ENCODE results near the gene HNRNPUL1. TPM values are rescaled to one million over a fixed set of nuclear protein-coding genes. Genes with fewer than 3 reads are reported as not detected.
A peak's percentile ranks its signal among the peaks of the same experiment; 100 is the strongest.

Gene HNRNPUL1
- total RNA-seq, 1 experiment from 2014 or later: 266 TPM

GRCh38 chr19:41328842-41329225, 64.7 kb downstream of the HNRNPUL1 start:
- no peaks in the 10 kb centered on the region for H3K27me3 ChIP-seq (ENCODE audit: insufficient read depth, low read depth)
- no peaks in the 10 kb centered on the region for H3K79me2 ChIP-seq (ENCODE audit: low read depth)
- no peak overlapping the region for H3K4me2 ChIP-seq
- H3K27ac ChIP-seq: 0 out of 2 replicates have a peak overlapping the region, but pooled peaks have one; percentile 14
- peaks cover 16% of the 10 kb centered on the region for H3K4me1 ChIP-seq (replicated peaks; ENCODE audit: insufficient read depth)
- H3F3A ChIP-seq (ENCODE audit: insufficient read depth, low read depth): peaks cover 17% of the 10 kb centered on the region
- no TSS peak for BruUV-seq (replicated peaks)
- H2AFZ ChIP-seq: no peak overlapping the region
- TF ChIP-seq, protein P1, sequence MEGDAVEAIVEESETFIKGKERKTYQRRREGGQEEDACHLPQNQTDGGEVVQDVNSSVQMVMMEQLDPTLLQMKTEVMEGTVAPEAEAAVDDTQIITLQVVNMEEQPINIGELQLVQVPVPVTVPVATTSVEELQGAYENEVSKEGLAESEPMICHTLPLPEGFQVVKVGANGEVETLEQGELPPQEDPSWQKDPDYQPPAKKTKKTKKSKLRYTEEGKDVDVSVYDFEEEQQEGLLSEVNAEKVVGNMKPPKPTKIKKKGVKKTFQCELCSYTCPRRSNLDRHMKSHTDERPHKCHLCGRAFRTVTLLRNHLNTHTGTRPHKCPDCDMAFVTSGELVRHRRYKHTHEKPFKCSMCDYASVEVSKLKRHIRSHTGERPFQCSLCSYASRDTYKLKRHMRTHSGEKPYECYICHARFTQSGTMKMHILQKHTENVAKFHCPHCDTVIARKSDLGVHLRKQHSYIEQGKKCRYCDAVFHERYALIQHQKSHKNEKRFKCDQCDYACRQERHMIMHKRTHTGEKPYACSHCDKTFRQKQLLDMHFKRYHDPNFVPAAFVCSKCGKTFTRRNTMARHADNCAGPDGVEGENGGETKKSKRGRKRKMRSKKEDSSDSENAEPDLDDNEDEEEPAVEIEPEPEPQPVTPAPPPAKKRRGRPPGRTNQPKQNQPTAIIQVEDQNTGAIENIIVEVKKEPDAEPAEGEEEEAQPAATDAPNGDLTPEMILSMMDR (conservative IDR thresholded peaks at IDR 0.05): no peak
- TF ChIP-seq EZH2 (IDR thresholded peaks at IDR 0.05; ENCODE audit: low read depth): no peak
- H3K4me3 ChIP-seq: no peak overlapping the region
- CTCF ChIA-PET: no interaction called here
- H3K9me3 ChIP-seq (ENCODE audit: insufficient read depth, low read depth): no peaks in the 10 kb centered on the region
- no peaks in the 10 kb centered on the region for H3K36me3 ChIP-seq (ENCODE audit: low read depth)
- no peaks in the 10 kb centered on the region for H4K20me1 ChIP-seq (ENCODE audit: insufficient read depth)
- intact Hi-C loops (cut with micrococcal nuclease; ENCODE audit: unreplicated experiment): loop anchor here (10.0 kb wide), 1 partner anchor 246 kb away; the partner anchor contains the start of gene CEACAM21
- no peak for DNase-seq
- POLR2A ChIA-PET (ENCODE audit: unreplicated experiment): no interaction called here
- no peaks in the 10 kb centered on the region for H3K9me2 ChIP-seq (ENCODE audit: insufficient read depth)

- H3K4me3 ChIP-seq: no peak overlapping the region
- H3K36me3 ChIP-seq (ENCODE audit: low read depth): no peaks in the 10 kb centered on the region
- H3K9me3 ChIP-seq (ENCODE audit: insufficient read depth, low read depth): no peaks in the 10 kb centered on the region
- TF ChIP-seq, protein P1 (conservative IDR thresholded peaks at IDR 0.05): no peak
- no peak for TF ChIP-seq EZH2 (IDR thresholded peaks at IDR 0.05; ENCODE audit: low read depth)
- H3K27me3 ChIP-seq (ENCODE audit: insufficient read depth, low read depth): no peaks in the 10 kb centered on the region
- ChIA-PET CTCF (no interaction called here), POLR2A (ENCODE audit: unreplicated experiment) (interaction anchor here (0.7 kb wide), 1 partner anchor 110 kb away, joined by 25 read pairs; no protein-coding TSS in a partner anchor)
- H3F3A ChIP-seq (ENCODE audit: insufficient read depth, low read depth): peaks cover 8% of the 10 kb centered on the region; the same call in 1 of the 2 replicates
- peaks cover 16% of the 10 kb centered on the region for H3K4me1 ChIP-seq (replicated peaks; ENCODE audit: insufficient read depth)
- intact Hi-C loops (cut with micrococcal nuclease; ENCODE audit: unreplicated experiment): no loop called here
- no TSS peak for BruUV-seq (replicated peaks)
- H3K9me2 ChIP-seq (ENCODE audit: insufficient read depth): no peaks in the 10 kb centered on the region
- H4K20me1 ChIP-seq (ENCODE audit: insufficient read depth): no peaks in the 10 kb centered on the region
- H3K27ac ChIP-seq: no peak overlapping the region
- H2AFZ ChIP-seq: no peak overlapping the region
- no peak overlapping the region for H3K4me2 ChIP-seq
- DNase-seq: no peak
- no peaks in the 10 kb centered on the region for H3K79me2 ChIP-seq (ENCODE audit: low read depth)
Measured at GRCh38 chr19:41330481-41330880, 66.3 kb downstream of the HNRNPUL1 start.

- intact Hi-C loops (cut with micrococcal nuclease; ENCODE audit: unreplicated experiment): no loop called here
- no peaks in the 10 kb centered on the region for H3K36me3 ChIP-seq (ENCODE audit: low read depth)
- no peaks in the 10 kb centered on the region for H3K27me3 ChIP-seq (ENCODE audit: insufficient read depth, low read depth)
- H4K20me1 ChIP-seq (ENCODE audit: insufficient read depth): no peaks in the 10 kb centered on the region
- CTCF ChIA-PET: interaction anchor here (0.6 kb wide), 3 partner anchors 9 to 263 kb away, joined by 3 to 5 read pairs (median 4); no protein-coding TSS in a partner anchor
- POLR2A ChIA-PET (ENCODE audit: unreplicated experiment): no interaction called here
- no peaks in the 10 kb centered on the region for H3K79me2 ChIP-seq (ENCODE audit: low read depth)
- peaks cover 8% of the 10 kb centered on the region; the same call in 1 of the 2 replicates for H3F3A ChIP-seq (ENCODE audit: insufficient read depth, low read depth)
- no TSS peak for BruUV-seq (replicated peaks)
- no peak overlapping the region for H3K4me2 ChIP-seq
- no peak overlapping the region for H3K27ac ChIP-seq
- no peak for DNase-seq
- H3K4me3 ChIP-seq: no peak overlapping the region
- no peak overlapping the region for H2AFZ ChIP-seq
- peaks cover 16% of the 10 kb centered on the region for H3K4me1 ChIP-seq (replicated peaks; ENCODE audit: insufficient read depth)
- no peaks in the 10 kb centered on the region for H3K9me3 ChIP-seq (ENCODE audit: insufficient read depth, low read depth)
- no peaks in the 10 kb centered on the region for H3K9me2 ChIP-seq (ENCODE audit: insufficient read depth)
- TF ChIP-seq, protein P1 (conservative IDR thresholded peaks at IDR 0.05): no peak
- TF ChIP-seq EZH2 (IDR thresholded peaks at IDR 0.05; ENCODE audit: low read depth): no peak
Measured at GRCh38 chr19:41330946-41331678, 66.9 kb downstream of the HNRNPUL1 start.
